ENCODE results near the gene MAP4K2. TPM values are rescaled to one million over a fixed set of nuclear protein-coding genes. Genes with fewer than 3 reads are reported as not detected.
"Not testable (repeated sequence)": the region's sequence is repeated elsewhere in the genome, so short reads cannot be mapped to it uniquely, and the experiment has no call there.

The MAP4K2 gene
- polyA plus RNA-seq, 1 of the 3 experiments (the other 2 are of a cell fraction), result 20.0 TPM

DNA sequence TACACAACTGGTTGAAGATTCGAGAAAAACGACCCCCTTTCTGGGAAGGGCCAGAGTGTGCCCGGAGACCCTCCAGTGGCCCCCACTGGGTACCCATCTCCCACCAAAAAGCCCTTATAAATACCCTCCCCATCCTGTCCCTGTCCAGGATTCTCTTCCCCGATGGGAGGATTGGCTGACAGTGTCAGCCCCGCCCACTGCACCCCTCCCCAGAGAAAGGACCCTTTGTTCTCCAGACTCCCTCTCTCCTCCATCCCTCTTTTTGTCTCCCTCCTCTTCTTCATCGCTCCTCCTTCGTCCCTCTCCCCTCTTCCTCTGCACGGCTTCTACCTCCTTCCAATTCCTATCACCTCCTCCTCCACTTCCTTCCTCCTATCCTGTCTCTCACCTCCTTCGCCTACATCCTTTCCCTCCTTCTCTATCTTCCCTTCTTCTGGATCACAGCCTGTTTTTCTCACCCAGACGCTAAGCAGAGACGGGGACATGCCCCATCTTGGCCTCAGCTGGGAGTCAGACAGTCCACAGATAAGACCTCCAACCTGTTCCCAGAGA, 20.6 kb upstream of the MAP4K2 start (continued):
- TF ChIP-seq, protein P1, sequence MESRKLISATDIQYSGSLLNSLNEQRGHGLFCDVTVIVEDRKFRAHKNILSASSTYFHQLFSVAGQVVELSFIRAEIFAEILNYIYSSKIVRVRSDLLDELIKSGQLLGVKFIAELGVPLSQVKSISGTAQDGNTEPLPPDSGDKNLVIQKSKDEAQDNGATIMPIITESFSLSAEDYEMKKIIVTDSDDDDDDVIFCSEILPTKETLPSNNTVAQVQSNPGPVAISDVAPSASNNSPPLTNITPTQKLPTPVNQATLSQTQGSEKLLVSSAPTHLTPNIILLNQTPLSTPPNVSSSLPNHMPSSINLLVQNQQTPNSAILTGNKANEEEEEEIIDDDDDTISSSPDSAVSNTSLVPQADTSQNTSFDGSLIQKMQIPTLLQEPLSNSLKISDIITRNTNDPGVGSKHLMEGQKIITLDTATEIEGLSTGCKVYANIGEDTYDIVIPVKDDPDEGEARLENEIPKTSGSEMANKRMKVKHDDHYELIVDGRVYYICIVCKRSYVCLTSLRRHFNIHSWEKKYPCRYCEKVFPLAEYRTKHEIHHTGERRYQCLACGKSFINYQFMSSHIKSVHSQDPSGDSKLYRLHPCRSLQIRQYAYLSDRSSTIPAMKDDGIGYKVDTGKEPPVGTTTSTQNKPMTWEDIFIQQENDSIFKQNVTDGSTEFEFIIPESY (IDR thresholded peaks at IDR 0.05; ENCODE audit: borderline replicate concordance, low read depth), result no peak

DNA sequence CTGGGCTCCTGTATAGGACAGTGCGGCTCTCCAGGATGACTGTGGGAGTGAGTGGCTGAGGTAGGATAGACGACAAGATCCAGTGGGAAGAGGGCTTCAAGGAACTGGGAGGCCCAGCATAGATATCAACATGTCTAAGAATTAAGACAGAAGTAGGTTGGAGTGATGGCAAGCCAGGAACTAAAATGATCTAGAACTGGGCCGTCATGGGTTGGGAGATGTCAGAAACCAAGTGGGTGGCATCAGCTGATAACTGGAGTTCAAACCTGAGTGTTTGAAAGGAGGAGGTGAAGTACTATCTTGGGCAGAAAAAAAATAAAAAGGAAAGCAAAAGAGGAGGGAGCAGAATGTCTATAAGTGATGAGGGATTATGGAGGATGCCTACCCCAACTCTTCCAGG, 14.5 kb upstream of the MAP4K2 start:
- no peaks in the 10 kb centered on the region for H3K9me2 ChIP-seq
- no peak overlapping the region for H2AFZ ChIP-seq (ENCODE audit: low read depth)
- 67% methylated on average over 3 of the region's 3 CpGs for WGBS (ENCODE audit: low lambda C conversion rate)
- no peaks in the 10 kb centered on the region for H3K27me3 ChIP-seq (ENCODE audit: insufficient read depth)
- no peak for DNase-seq
- no peak overlapping the region for H3K27ac ChIP-seq (ENCODE audit: low read depth in 2 of 2, low read length in 1 of 2)
- no peak for TF ChIP-seq ELF1 (IDR thresholded peaks at IDR 0.05)
- TF ChIP-seq, protein P2, sequence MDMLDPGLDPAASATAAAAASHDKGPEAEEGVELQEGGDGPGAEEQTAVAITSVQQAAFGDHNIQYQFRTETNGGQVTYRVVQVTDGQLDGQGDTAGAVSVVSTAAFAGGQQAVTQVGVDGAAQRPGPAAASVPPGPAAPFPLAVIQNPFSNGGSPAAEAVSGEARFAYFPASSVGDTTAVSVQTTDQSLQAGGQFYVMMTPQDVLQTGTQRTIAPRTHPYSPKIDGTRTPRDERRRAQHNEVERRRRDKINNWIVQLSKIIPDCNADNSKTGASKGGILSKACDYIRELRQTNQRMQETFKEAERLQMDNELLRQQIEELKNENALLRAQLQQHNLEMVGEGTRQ (IDR thresholded peaks at IDR 0.05; ENCODE audit: borderline replicate concordance, low read depth, low read length), result no peak
- no peak for TF ChIP-seq GATA2 (CRISPR knock-in tag; IDR thresholded peaks at IDR 0.05)
- no peak for TF ChIP-seq EZH2phosphoT487 (IDR thresholded peaks at IDR 0.05; ENCODE audit: borderline replicate concordance, low read depth)
- TF ChIP-seq, protein P3, sequence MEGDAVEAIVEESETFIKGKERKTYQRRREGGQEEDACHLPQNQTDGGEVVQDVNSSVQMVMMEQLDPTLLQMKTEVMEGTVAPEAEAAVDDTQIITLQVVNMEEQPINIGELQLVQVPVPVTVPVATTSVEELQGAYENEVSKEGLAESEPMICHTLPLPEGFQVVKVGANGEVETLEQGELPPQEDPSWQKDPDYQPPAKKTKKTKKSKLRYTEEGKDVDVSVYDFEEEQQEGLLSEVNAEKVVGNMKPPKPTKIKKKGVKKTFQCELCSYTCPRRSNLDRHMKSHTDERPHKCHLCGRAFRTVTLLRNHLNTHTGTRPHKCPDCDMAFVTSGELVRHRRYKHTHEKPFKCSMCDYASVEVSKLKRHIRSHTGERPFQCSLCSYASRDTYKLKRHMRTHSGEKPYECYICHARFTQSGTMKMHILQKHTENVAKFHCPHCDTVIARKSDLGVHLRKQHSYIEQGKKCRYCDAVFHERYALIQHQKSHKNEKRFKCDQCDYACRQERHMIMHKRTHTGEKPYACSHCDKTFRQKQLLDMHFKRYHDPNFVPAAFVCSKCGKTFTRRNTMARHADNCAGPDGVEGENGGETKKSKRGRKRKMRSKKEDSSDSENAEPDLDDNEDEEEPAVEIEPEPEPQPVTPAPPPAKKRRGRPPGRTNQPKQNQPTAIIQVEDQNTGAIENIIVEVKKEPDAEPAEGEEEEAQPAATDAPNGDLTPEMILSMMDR (IDR thresholded peaks at IDR 0.05), result no peak
- no peak for TF ChIP-seq YY1 (IDR thresholded peaks at IDR 0.05; ENCODE audit: low read depth)
- no peak for TF ChIP-seq NRF1 (IDR thresholded peaks at IDR 0.05; ENCODE audit: low read depth, low read length)
- no peak for TF ChIP-seq MEF2A (IDR thresholded peaks at IDR 0.05; ENCODE audit: borderline replicate concordance, low read depth)
- TF ChIP-seq EP300 (IDR thresholded peaks at IDR 0.05; ENCODE audit: borderline replicate concordance in 1 of 2, low read depth in 1 of 2, low read length in 1 of 2), result no peak
- H3K9ac ChIP-seq, result no peak overlapping the region
- no peak overlapping the region for H3K4me3 ChIP-seq (ENCODE audit: low read depth in 2 of 2, low read length in 1 of 2)
- no peaks in the 10 kb centered on the region for H3K36me3 ChIP-seq (replicated peaks in 1 of 2; ENCODE audit: control insufficient read depth in 1 of 2, insufficient read depth in 2 of 2, low read length in 1 of 2)
- no peaks in the 10 kb centered on the region for H3K9me3 ChIP-seq
- ChIA-PET POLR2A (no interaction called here), CTCF (interaction anchor here (1.7 kb wide), 1 partner anchor 71 kb away, joined by 7 read pairs; no protein-coding TSS in a partner anchor)
- H4K20me1 ChIP-seq (ENCODE audit: insufficient read depth), result no peaks in the 10 kb centered on the region
- H3K4me1 ChIP-seq (ENCODE audit: control insufficient read depth in 1 of 2, insufficient read depth in 2 of 2, low read depth in 1 of 2, low read length in 1 of 2), result no peaks in the 10 kb centered on the region
- H3K79me2 ChIP-seq (ENCODE audit: insufficient read depth), result no peaks in the 10 kb centered on the region
- H3F3A ChIP-seq (replicated peaks; ENCODE audit: insufficient read depth), result no peaks in the 10 kb centered on the region
- no peak overlapping the region for H3K4me2 ChIP-seq

DNA sequence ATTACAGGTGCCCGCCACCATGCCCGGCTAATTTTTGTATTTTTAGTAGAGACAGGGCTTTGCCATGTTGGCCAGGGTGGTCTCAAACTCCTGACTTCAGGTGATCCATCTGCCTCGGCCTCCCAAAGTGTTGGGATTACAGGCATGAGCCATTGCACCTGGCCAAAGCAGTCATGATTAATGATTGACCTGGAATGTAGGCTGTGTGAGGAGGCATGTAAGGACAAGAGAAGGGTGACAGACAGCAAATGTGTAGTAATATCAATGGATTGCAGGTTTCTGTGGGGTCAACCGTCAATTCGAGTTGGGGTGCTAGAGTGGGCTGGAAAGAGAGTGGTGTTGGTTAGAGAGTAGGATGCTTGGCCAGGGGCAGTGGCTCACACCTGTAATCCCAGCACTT, 12.4 kb upstream of the MAP4K2 start:
- H3K4me1 ChIP-seq (ENCODE audit: control insufficient read depth in 1 of 2, insufficient read depth in 2 of 2, low read depth in 1 of 2, low read length in 1 of 2); H4K20me1 ChIP-seq (ENCODE audit: insufficient read depth); POLR2A ChIA-PET; H3K27ac ChIP-seq (ENCODE audit: low read depth in 2 of 2, low read length in 1 of 2); H2AFZ ChIP-seq (ENCODE audit: low read depth); H3K4me3 ChIP-seq (ENCODE audit: low read depth in 2 of 2, low read length in 1 of 2); H3F3A ChIP-seq (replicated peaks; ENCODE audit: insufficient read depth); H3K27me3 ChIP-seq (ENCODE audit: insufficient read depth); H3K79me2 ChIP-seq (ENCODE audit: insufficient read depth); H3K9me2 ChIP-seq; DNase-seq; H3K9ac ChIP-seq; H3K9me3 ChIP-seq; H3K4me2 ChIP-seq; H3K36me3 ChIP-seq (replicated peaks in 1 of 2; ENCODE audit: control insufficient read depth in 1 of 2, insufficient read depth in 2 of 2, low read length in 1 of 2): not testable (repeated sequence)
- 90% methylated on average over 5 of the region's 5 CpGs for WGBS (ENCODE audit: low lambda C conversion rate)
- CTCF ChIA-PET, result interaction anchor here (0.9 kb wide), 1 partner anchor 72 kb away, joined by 4 read pairs; no protein-coding TSS in a partner anchor
